ENCODE measurements around the gene KRT1.

DNA sequence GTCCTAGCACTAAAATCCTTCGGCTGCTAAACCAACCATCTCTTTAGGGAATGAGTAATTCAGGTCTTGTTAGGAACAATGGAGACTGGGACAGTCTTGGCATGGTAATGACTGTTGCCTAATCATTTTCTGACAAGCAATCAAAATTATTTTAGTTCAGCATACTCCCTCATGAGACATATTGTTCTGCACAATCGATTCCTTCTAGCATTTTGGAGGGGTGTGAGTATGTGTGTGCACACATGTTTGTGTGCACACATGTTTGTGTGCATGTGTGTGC lies 2.1 kb upstream of the KRT1 start:
- TF ChIP-seq BHLHE40 (IDR thresholded peaks at IDR 0.05; ENCODE audit: borderline replicate concordance), result no peak
- TF ChIP-seq L3MBTL2 (conservative IDR thresholded peaks at IDR 0.05), result no peak
- no peak for TF ChIP-seq HDGF (IDR thresholded peaks at IDR 0.05; ENCODE audit: borderline replicate concordance)
- TF ChIP-seq FOXK2 (IDR thresholded peaks at IDR 0.05), result no peak
- TF ChIP-seq NFRKB (IDR thresholded peaks at IDR 0.05), result no peak
- TF ChIP-seq TARDBP (IDR thresholded peaks at IDR 0.05), result no peak
- TF ChIP-seq SP1 (IDR thresholded peaks at IDR 0.05), result no peak
- TF ChIP-seq LEF1 (IDR thresholded peaks at IDR 0.05; ENCODE audit: borderline replicate concordance), result no peak
- TF ChIP-seq, protein P1, sequence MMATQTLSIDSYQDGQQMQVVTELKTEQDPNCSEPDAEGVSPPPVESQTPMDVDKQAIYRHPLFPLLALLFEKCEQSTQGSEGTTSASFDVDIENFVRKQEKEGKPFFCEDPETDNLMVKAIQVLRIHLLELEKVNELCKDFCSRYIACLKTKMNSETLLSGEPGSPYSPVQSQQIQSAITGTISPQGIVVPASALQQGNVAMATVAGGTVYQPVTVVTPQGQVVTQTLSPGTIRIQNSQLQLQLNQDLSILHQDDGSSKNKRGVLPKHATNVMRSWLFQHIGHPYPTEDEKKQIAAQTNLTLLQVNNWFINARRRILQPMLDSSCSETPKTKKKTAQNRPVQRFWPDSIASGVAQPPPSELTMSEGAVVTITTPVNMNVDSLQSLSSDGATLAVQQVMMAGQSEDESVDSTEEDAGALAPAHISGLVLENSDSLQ (IDR thresholded peaks at IDR 0.05), result no peak
- no peak for TF ChIP-seq ZNF384 (IDR thresholded peaks at IDR 0.05)
- TF ChIP-seq FOXM1 (IDR thresholded peaks at IDR 0.05; ENCODE audit: borderline replicate concordance), result no peak
